ENCODE results near the gene IGSF21. TPM values are rescaled to one million over a fixed set of nuclear protein-coding genes. Genes with fewer than 3 reads are reported as not detected.

The IGSF21 gene
- total RNA-seq, 1 experiment from 2014 or later = 5.2 TPM

DNA sequence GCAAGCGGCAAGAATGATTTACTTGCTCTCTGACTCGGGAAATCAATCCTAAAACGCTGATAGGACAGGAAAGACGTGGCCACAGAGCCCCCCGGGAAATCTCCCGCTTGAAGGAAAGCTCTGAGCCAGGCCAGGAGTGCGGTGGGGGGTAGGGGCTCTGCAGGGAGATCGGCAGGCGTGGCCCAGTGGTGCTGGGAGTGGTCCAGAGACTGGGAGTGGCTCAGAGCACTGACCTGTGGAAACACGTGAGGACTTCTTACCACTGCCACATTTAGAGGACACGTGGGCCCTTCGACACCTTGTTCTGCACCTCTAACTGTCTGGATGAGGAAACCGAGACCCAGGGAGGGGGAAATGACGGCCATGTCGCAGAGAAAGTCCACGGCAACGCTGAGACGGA lies 243.1 kb downstream of the IGSF21 start:
- H3K56ac ChIP-seq (ENCODE audit: insufficient read length, low read depth, low read length) = no peak overlapping the region
- no peaks in the 10 kb centered on the region for H3K79me1 ChIP-seq (ENCODE audit: insufficient read depth, low read depth, low read length, poor library complexity, severe bottlenecking)
- no CpG with 5 or more reads among the region's 18 CpGs for WGBS (ENCODE audit: extremely low coverage, insufficient read length, low lambda C conversion rate)
- no peak overlapping the region for H2BK15ac ChIP-seq (ENCODE audit: low read depth, low read length)
- H3K27me3 Mint-ChIP-seq (ENCODE audit: low read depth) = peaks cover 2% of the 10 kb centered on the region
- no peak overlapping the region for H4K5ac ChIP-seq (ENCODE audit: insufficient read length, low read depth, low read length)
- H2BK12ac ChIP-seq (ENCODE audit: insufficient read length, low read depth, low read length) = no peak overlapping the region
- H3K9me3 ChIP-seq (ENCODE audit: control insufficient read depth, low read depth, low read length) = no peaks in the 10 kb centered on the region
- H2AK5ac ChIP-seq (ENCODE audit: insufficient read length, low read length) = no peak overlapping the region
- H3K4me1 Mint-ChIP-seq = peaks cover 41 to 56% of the 10 kb centered on the region in 2 experiments
- no peak overlapping the region for H3K4me2 ChIP-seq (ENCODE audit: insufficient read depth, insufficient read length, low read length)
- H2AFZ ChIP-seq (ENCODE audit: low read length) = no peak overlapping the region
- no peaks in the 10 kb centered on the region for H3K79me2 ChIP-seq (ENCODE audit: insufficient read depth, low read length)
- H3K23ac ChIP-seq (ENCODE audit: insufficient read length, low read depth, low read length) = no peak overlapping the region
- H3K27ac Mint-ChIP-seq = no peak overlapping the region; a peak in 1 of 7 replicates
- H4K20me1 ChIP-seq (ENCODE audit: control insufficient read depth, insufficient read depth, insufficient read length) = peaks cover 3% of the 10 kb centered on the region
- H3K9me3 Mint-ChIP-seq = no peaks in the 10 kb centered on the region
- TF ChIP-seq, protein P1, sequence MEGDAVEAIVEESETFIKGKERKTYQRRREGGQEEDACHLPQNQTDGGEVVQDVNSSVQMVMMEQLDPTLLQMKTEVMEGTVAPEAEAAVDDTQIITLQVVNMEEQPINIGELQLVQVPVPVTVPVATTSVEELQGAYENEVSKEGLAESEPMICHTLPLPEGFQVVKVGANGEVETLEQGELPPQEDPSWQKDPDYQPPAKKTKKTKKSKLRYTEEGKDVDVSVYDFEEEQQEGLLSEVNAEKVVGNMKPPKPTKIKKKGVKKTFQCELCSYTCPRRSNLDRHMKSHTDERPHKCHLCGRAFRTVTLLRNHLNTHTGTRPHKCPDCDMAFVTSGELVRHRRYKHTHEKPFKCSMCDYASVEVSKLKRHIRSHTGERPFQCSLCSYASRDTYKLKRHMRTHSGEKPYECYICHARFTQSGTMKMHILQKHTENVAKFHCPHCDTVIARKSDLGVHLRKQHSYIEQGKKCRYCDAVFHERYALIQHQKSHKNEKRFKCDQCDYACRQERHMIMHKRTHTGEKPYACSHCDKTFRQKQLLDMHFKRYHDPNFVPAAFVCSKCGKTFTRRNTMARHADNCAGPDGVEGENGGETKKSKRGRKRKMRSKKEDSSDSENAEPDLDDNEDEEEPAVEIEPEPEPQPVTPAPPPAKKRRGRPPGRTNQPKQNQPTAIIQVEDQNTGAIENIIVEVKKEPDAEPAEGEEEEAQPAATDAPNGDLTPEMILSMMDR (conservative IDR thresholded peaks at IDR 0.05) = no peak
- no peak overlapping the region for H3T11ph ChIP-seq (ENCODE audit: low read length)
- no peak overlapping the region for H3K4ac ChIP-seq (ENCODE audit: low read depth, low read length)
- H3K27ac ChIP-seq (ENCODE audit: insufficient read length, low read depth, low read length) = no peak overlapping the region
- no peak for DNase-seq
- H3K18ac ChIP-seq (ENCODE audit: insufficient read length, low read depth, low read length) = no peak overlapping the region
- H3K23me2 ChIP-seq (ENCODE audit: insufficient read length, low read depth, low read length, poor library complexity, severe bottlenecking) = no peaks in the 10 kb centered on the region
- no peak overlapping the region for H3K9ac ChIP-seq (ENCODE audit: extremely low read depth, insufficient read length, low read length)
- H3K36me3 Mint-ChIP-seq (ENCODE audit: insufficient read depth in 1 of 3, low read depth in 3 of 3) = no peaks in the 10 kb centered on the region
- H2BK5ac ChIP-seq (ENCODE audit: insufficient read length, low read length) = no peak overlapping the region
- H4K8ac ChIP-seq (replicated peaks; ENCODE audit: insufficient read length, low read depth, low read length) = no peak overlapping the region
- no peak overlapping the region for H4K91ac ChIP-seq (ENCODE audit: insufficient read length, low read depth, low read length)
- H3K4me1 ChIP-seq (ENCODE audit: insufficient read depth, low read length) = 0 out of 2 replicates have a peak, but pooled peaks cover 2% of the 10 kb centered on the region
- no peak overlapping the region for H3K4me3 Mint-ChIP-seq
- no peak overlapping the region for H2BK120ac ChIP-seq (ENCODE audit: low read depth, low read length, poor library complexity, severe bottlenecking)
- H3K14ac ChIP-seq (ENCODE audit: insufficient read depth, low read length) = no peak overlapping the region
- H3K27me3 ChIP-seq (ENCODE audit: insufficient read depth, low read length) = no peaks in the 10 kb centered on the region
- no peak overlapping the region for H2BK20ac ChIP-seq (ENCODE audit: low read depth, low read length, poor library complexity, severe bottlenecking)

Data from H9 (cell line).